BJ (cell line): ENCODE data around the gene HOXD8. TPM values are rescaled to one million over a fixed set of nuclear protein-coding genes. Genes with fewer than 3 reads are reported as not detected.
A peak's percentile ranks its signal among the peaks of the same experiment; 100 is the strongest.

ENCODE experiments used
- CTCF ChIA-PET: fragments of 350-600 bp; formaldehyde crosslinking; extraction: SDS; loops from one replicate; lab custom pipeline; 2021; ENCODE audit warnings: antibody characterized with exemption, inconsistent platforms; lab: Yijun Ruan, JAX
- POLR2A ChIA-PET: fragments of 300-600 bp; sonication (Branson Sonifier 250); formaldehyde crosslinking; extraction: SDS; loops from one replicate; lab custom pipeline; 2021; ENCODE audit warnings: antibody characterized with exemption; lab: Charles Lee
- DNase-seq: peaks from one replicate; pipeline ENCODE4 v3.0.0-alpha.2; 2011; ENCODE audit warnings: low read depth
- H3K27me3 ChIP-seq: 2 replicates; pipeline ENCODE4 v1.6.0; 2011; ENCODE audit warnings: low read length; ENCODE audit not compliant: control insufficient read depth, insufficient read depth
- H3K36me3 ChIP-seq: 2 replicates; pipeline ENCODE4 v1.5.1; 2011; ENCODE audit warnings: low read length; ENCODE audit not compliant: control insufficient read depth, insufficient read depth
- H3K4me3 ChIP-seq: 2 replicates; pipeline ENCODE4 v1.5.1; 2011; ENCODE audit warnings: low read depth, mild to moderate bottlenecking, control low read depth, low read length
- CTCF ChIP-seq: IDR thresholded peaks from 2 replicates; pipeline ENCODE4 v1.5.1; 2011; ENCODE audit warnings: low read depth, mild to moderate bottlenecking, control low read depth, inconsistent platforms, low read length, moderate library complexity; ENCODE audit not compliant: insufficient read depth
- polyA plus RNA-seq: library from polyadenylated mRNA; depleted of rRNA; stranded (reverse); fragments of >200 nt; gene quantifications from 2 replicates; pipeline ENCODE4 v1.2.3, GENCODE V29; 2011

The HOXD8 gene
- polyA plus RNA-seq, 1 experiment, result 0.86 TPM

GRCh38 chr2:176110415-176111308 lies 18.8 kb upstream of the HOXD8 start:
- Histone ChIP-seq H3K36me3 (peaks cover 1% of the 10 kb centered on the region), H3K27me3 (peaks cover 3% of the 10 kb centered on the region; the same call in 1 of the 2 replicates), H3K4me3 (no peak overlapping the region)
- ChIA-PET CTCF (interaction anchor here (0.6 to 1.9 kb wide), 6 partner anchors 10 to 543 kb away, joined by 3 to 7 read pairs (median 4); no protein-coding TSS in a partner anchor), POLR2A (no interaction called here)
- DNase-seq, result no peak
- no peak for TF ChIP-seq CTCF

GRCh38 chr2:176111309-176111663 lies 18.2 kb upstream of the HOXD8 start:
- H3K4me3 ChIP-seq, result no peak overlapping the region

GRCh38 chr2:176111846-176112374 lies 17.6 kb upstream of the HOXD8 start:
- no peak overlapping the region for H3K4me3 ChIP-seq
- no peak for TF ChIP-seq CTCF
- H3K27me3 ChIP-seq, result no peaks in the 10 kb centered on the region
- no peak for DNase-seq
- H3K36me3 ChIP-seq, result peaks cover 2% of the 10 kb centered on the region
- ChIA-PET POLR2A (no interaction called here), CTCF (no interaction called here)

More at GRCh38 chr2:176111309-176111663, 18.2 kb upstream of the HOXD8 start:
- POLR2A ChIA-PET, result no interaction called here
- Histone ChIP-seq H3K27me3 (peaks cover 2% of the 10 kb centered on the region; the same call in 1 of the 2 replicates), H3K36me3 (peaks cover 1% of the 10 kb centered on the region)
- no peak for DNase-seq
- TF ChIP-seq CTCF, result peak; percentile 43; the same call in 1 of the 2 replicates
- CTCF ChIA-PET, result interaction anchor here (1.6 to 1.9 kb wide), 3 partner anchors 9 to 543 kb away, joined by 4 to 7 read pairs (median 5); no protein-coding TSS in a partner anchor

GRCh38 chr2:176112375-176113302 lies 16.9 kb upstream of the HOXD8 start:
- CTCF ChIA-PET, result interaction anchor here (1.0 kb wide), 1 partner anchor 526 kb away, joined by 4 read pairs; no protein-coding TSS in a partner anchor
- H3K27me3 ChIP-seq, result no peaks in the 10 kb centered on the region
- H3K4me3 ChIP-seq, result no peak overlapping the region
- POLR2A ChIA-PET, result no interaction called here
- no peak for TF ChIP-seq CTCF
- no peak for DNase-seq
- peaks cover 2% of the 10 kb centered on the region for H3K36me3 ChIP-seq
